Common myeloid progenitor, CD34-positive (primary cell): ENCODE measurements around the gene RBM47.
"Not testable (repeated sequence)": the region's sequence is repeated elsewhere in the genome, so short reads cannot be mapped to it uniquely, and the experiment has no call there.

Source experiments
- CTCF ChIA-PET: fragments of 350-600 bp; sonication (Branson Sonifier 250); formaldehyde crosslinking; loops from one replicate; lab custom pipeline; 2021; ENCODE audit warnings: antibody characterized with exemption; lab: Charles Lee
- POLR2A ChIA-PET: fragments of 350-600 bp; sonication (Branson Sonifier 250); formaldehyde crosslinking; loops from one replicate; lab custom pipeline; 2021; ENCODE audit warnings: antibody characterized with exemption; lab: Charles Lee
- DNase-seq, 3 donors: peaks; one replicate each; pipeline versions ENCODE4 v3.0.0 to v3.0.0-alpha.2; 2013
- H3K27ac ChIP-seq, 2 experiments: 1 replicate in 1 of 2; 2 replicates in 1 of 2; pipeline ENCODE4 v1.7.0; 2013; ENCODE audit warnings: inconsistent platforms in 2 of 2, low read length in 2 of 2, mild to moderate bottlenecking in 2 of 2, low read depth in 1 of 2, moderate library complexity in 1 of 2; ENCODE audit not compliant: severe bottlenecking in 2 of 2, insufficient read depth in 1 of 2, poor library complexity in 1 of 2
- H3K27me3 ChIP-seq, 5 experiments: replicated peaks in 2 of 5; 1 replicate in 3 of 5; 2 replicates in 2 of 5; pipeline versions ENCODE4 v1.6.1 to v1.7.0; 2013; ENCODE audit warnings: low read length in 4 of 5, mild to moderate bottlenecking in 2 of 5, moderate library complexity in 2 of 5, inconsistent platforms in 1 of 5; ENCODE audit not compliant: insufficient read depth in 5 of 5, control insufficient read depth in 4 of 5
- H3K36me3 ChIP-seq, 4 experiments: 1 replicate in 2 of 4; 2 replicates in 2 of 4; pipeline versions ENCODE4 v1.6.1 to v1.7.0; 2013; ENCODE audit warnings: low read length in 3 of 4, control low read depth in 1 of 4, mild to moderate bottlenecking in 1 of 4; ENCODE audit not compliant: control insufficient read depth in 4 of 4, insufficient read depth in 4 of 4
- H3K4me1 ChIP-seq, 4 experiments: 1 replicate in 3 of 4; 2 replicates in 1 of 4; pipeline versions ENCODE4 v1.6.1 to v1.7.1; 2013; ENCODE audit warnings: low read length in 3 of 4, mild to moderate bottlenecking in 3 of 4, control low read depth in 1 of 4, inconsistent platforms in 1 of 4, moderate library complexity in 1 of 4; ENCODE audit not compliant: control insufficient read depth in 4 of 4, insufficient read depth in 4 of 4; ENCODE audit errors: control extremely low read depth in 1 of 4
- H3K4me3 ChIP-seq, 7 experiments: 1 replicate in 4 of 7; 2 replicates in 3 of 7; pipeline versions ENCODE4 v1.5.1 to v1.7.0; 2013; ENCODE audit warnings: mild to moderate bottlenecking in 7 of 7, low read length in 6 of 7, moderate library complexity in 6 of 7, inconsistent platforms in 2 of 7, low read depth in 2 of 7, control low read depth in 1 of 7; ENCODE audit not compliant: insufficient read depth in 4 of 7, control insufficient read depth in 1 of 7; ENCODE audit errors: extremely low read depth in 1 of 7
- H3K9me3 ChIP-seq, 5 experiments: 1 replicate in 4 of 5; 2 replicates in 1 of 5; pipeline versions ENCODE4 v1.6.1 to v1.7.1; 2013; ENCODE audit warnings: low read length in 4 of 5, mild to moderate bottlenecking in 2 of 5, inconsistent platforms in 1 of 5, low read depth in 1 of 5, moderate library complexity in 1 of 5; ENCODE audit not compliant: control insufficient read depth in 4 of 5, insufficient read depth in 2 of 5; ENCODE audit errors: control extremely low read depth in 1 of 5
- WGBS: methylation state at CpG from one replicate; pipeline ENCODE4 v1.1.5; 2013; ENCODE audit not compliant: insufficient coverage; 5-methylcytosine and 5-hydroxymethylcytosine counted together

The RBM47 gene

DNA sequence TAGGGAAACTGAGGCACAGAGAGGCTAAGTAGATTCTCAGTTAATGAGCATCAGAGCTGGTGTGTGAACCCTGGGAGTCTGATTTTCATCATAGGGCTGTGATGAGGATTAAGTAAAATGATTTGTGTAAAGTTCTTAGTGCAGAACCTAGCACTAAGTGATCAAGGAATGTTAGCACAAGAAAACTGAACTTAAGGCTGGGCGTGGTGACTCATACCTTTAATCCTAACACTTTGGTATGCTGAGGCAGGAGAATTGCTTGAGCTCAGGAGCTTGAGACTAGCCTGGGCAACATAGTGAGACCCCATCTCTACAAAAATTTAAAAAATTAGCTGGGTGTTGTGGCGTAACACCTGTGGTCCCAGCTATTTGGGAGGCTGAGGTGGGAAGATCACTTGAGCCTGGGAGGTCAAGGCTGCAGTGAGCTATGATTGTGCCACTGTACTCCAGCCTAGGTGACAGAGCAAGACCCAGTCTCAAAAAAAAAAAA is 183.4 kb downstream of the RBM47 start:
- CTCF ChIA-PET = not testable (repeated sequence)

GRCh38 chr4:40445671-40446070 is 184.0 kb downstream of the RBM47 start:
- no peaks in the 10 kb centered on the region for H3K4me1 ChIP-seq
- H3K9me3 ChIP-seq = no peaks in the 10 kb centered on the region
- H3K27ac ChIP-seq = no peak overlapping the region
- POLR2A ChIA-PET = no interaction called here
- CTCF ChIA-PET = interaction anchor here (1.2 kb wide), 1 partner anchor 13 kb away, joined by 3 read pairs; no protein-coding TSS in a partner anchor
- DNase-seq = no peak
- H3K27me3 ChIP-seq = no peaks in the 10 kb centered on the region
- H3K36me3 ChIP-seq = no peaks in the 10 kb centered on the region
- no peak overlapping the region for H3K4me3 ChIP-seq
- 100% methylated on average over 1 of the region's 2 CpGs for WGBS

More for the DNA sequence above, 183.4 kb downstream of the RBM47 start:
- POLR2A ChIA-PET, H3K27me3 ChIP-seq, H3K9me3 ChIP-seq, H3K27ac ChIP-seq, H3K4me1 ChIP-seq, DNase-seq, H3K4me3 ChIP-seq, H3K36me3 ChIP-seq: not testable (repeated sequence)
- WGBS = 100% methylated on average over 2 of the region's 2 CpGs

GRCh38 chr4:40441430-40441829 is 188.2 kb downstream of the RBM47 start:
- WGBS = 100% methylated on average over 1 of the region's 1 CpG
- Histone ChIP-seq H3K9me3 (peaks cover 0 to 3% (median 0%) of the 10 kb centered on the region in 5 experiments), H3K27ac (no peak overlapping the region), H3K36me3 (no peaks in the 10 kb centered on the region), H3K4me3 (no peak overlapping the region), H3K4me1 (no peaks in the 10 kb centered on the region), H3K27me3 (no peaks in the 10 kb centered on the region)
- POLR2A ChIA-PET = no interaction called here
- no peak for DNase-seq
- CTCF ChIA-PET = no interaction called here

DNA sequence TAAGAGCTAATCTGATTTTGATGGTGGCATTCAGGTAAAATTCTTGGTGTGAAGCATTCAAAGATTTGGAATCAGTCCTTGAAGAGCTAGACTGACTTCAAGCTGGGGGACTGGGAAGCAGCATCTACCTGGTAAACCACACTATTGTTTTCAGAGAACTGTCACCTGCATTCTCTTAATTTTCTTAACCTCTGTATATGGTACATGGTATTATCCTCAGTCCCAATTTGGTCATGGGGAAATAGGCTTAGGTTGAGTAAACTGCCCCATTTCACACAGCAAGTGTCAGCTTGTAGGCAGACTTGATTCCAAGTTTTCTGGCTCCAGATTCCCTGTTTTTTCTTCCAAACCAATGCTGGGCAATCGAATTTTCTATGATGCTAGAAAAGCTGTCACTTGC is 190.1 kb downstream of the RBM47 start:
- CTCF ChIA-PET = interaction anchor here (1.1 kb wide), 1 partner anchor 51 kb away, joined by 3 read pairs; no protein-coding TSS in a partner anchor
- no peaks in the 10 kb centered on the region for H3K4me1 ChIP-seq
- WGBS = 100% methylated on average over 1 of the region's 1 CpG
- DNase-seq = no peak
- no peak overlapping the region for H3K27ac ChIP-seq
- peaks cover 0 to 3% (median 0%) of the 10 kb centered on the region in 5 experiments for H3K9me3 ChIP-seq
- no peak overlapping the region for H3K4me3 ChIP-seq
- H3K36me3 ChIP-seq = peaks cover 0 to 2% (median 0%) of the 10 kb centered on the region in 4 experiments
- POLR2A ChIA-PET = no interaction called here
- H3K27me3 ChIP-seq = no peaks in the 10 kb centered on the region

GRCh38 chr4:40438384-40439026 is 191.2 kb downstream of the RBM47 start:
- H3K9me3 ChIP-seq = peaks cover 0 to 3% (median 0%) of the 10 kb centered on the region in 5 experiments
- H3K4me1 ChIP-seq = no peaks in the 10 kb centered on the region
- no peak overlapping the region for H3K4me3 ChIP-seq
- H3K27ac ChIP-seq = no peak overlapping the region
- 96% methylated on average over 64 of the region's 64 CpGs for WGBS
- ChIA-PET POLR2A (no interaction called here), CTCF (interaction anchor here (1.1 kb wide), 1 partner anchor 50 kb away, joined by 3 read pairs; no protein-coding TSS in a partner anchor)
- peaks cover 0 to 2% (median 0%) of the 10 kb centered on the region in 4 experiments for H3K36me3 ChIP-seq
- DNase-seq = no peak
- no peaks in the 10 kb centered on the region for H3K27me3 ChIP-seq

DNA sequence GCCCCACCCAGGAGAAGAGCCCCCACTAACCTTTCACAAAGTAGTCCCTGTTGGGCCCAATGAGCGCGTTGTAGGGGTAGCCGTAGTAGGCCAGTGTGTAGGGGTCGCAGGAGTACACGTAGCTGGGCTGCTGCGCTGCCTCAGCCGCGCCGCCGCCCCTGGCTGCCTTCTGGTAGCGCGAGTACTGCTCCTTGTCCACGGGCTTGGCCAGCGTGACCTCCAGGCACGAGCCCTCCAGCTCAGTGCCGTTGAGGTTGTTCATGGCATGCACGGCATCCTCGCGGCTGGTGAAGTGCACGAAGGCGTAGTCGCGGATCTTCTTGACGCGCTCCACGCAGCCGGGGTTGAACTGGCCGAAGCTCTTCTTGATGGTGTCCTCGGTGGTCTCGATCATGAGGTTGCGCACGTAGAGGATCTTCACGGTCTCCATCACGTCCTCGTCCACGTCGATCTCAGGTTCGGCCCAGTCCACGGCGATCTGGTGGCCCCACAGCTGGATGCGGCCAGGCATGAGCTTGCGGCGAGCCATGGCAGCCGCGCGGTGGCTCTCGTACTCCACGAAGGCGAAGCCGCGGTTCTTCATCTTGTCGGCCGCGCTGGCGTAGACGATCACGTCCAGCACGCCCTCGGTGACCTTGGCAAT is 191.8 kb downstream of the RBM47 start:
- H3K27me3 ChIP-seq = no peaks in the 10 kb centered on the region
- H3K4me1 ChIP-seq = no peaks in the 10 kb centered on the region
- H3K27ac ChIP-seq = no peak overlapping the region
- ChIA-PET POLR2A (no interaction called here), CTCF (no interaction called here)
- H3K36me3 ChIP-seq = peaks cover 0 to 2% (median 0%) of the 10 kb centered on the region in 4 experiments
- WGBS = 97% methylated on average over 59 of the region's 59 CpGs
- no peak for DNase-seq
- no peak overlapping the region for H3K4me3 ChIP-seq
- H3K9me3 ChIP-seq = peaks cover 0 to 3% (median 0%) of the 10 kb centered on the region in 5 experiments

DNA sequence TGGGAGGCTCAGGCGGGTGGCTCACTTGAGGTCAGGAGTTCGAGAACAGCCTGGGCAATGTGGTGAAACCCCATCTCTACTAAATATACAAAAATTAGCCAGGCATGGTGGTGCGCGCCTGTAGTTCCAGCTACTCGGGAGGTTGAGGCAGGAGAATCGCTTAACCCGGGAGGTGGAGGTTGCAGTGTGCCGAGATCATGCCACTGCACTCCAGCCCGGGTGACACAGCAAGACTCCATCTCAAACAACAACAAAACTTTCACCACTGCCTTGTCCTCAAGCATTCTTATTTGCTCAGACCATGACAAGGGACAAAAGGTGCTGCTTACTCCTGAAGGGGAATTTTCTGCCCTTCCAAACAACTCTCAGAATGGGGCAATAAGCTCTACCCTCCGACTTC is 194.4 kb downstream of the RBM47 start:
- H3K4me1 ChIP-seq, H3K27me3 ChIP-seq, DNase-seq, H3K36me3 ChIP-seq, H3K27ac ChIP-seq, POLR2A ChIA-PET, H3K9me3 ChIP-seq, CTCF ChIA-PET, H3K4me3 ChIP-seq: not testable (repeated sequence)
- 100% methylated on average over 8 of the region's 10 CpGs for WGBS
